Skeletal muscle cell (primary cell): ENCODE results near the gene CHCHD2.
"Not testable (repeated sequence)": the region's sequence is repeated elsewhere in the genome, so short reads cannot be mapped to it uniquely, and the experiment has no call there.

Source experiments
- DNase-seq: peaks from one replicate; pipeline ENCODE4 v3.0.0-alpha.2; 2010; ENCODE audit warnings: low read depth
- H3K4me3 ChIP-seq: 2 replicates; pipeline ENCODE4 v1.5.1; 2011; ENCODE audit warnings: low read depth, mild to moderate bottlenecking, control low read depth, low read length, moderate library complexity

CHCHD2 gene

DNA sequence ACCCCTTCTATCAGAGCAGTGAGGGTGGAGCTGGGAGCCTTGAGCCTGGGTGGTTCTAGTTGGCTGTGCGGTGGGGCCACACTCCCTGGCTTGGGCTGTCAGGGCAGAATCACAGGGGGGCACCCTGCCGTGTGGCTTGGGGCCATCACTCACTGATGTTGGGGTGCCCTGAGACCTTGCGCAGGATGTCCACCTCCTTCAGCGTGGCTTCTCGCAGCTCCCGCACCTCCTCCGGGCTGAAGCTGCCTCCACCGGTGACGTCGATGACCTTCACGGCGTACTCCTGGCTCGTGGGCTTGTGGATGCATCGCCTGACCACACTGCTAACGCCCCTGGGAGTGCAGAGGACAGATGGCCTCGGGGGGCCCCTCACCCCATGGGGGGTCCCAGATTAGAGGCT, 18.8 kb downstream of the CHCHD2 start:
- DNase-seq, result no peak
- no peak overlapping the region for H3K4me3 ChIP-seq

DNA sequence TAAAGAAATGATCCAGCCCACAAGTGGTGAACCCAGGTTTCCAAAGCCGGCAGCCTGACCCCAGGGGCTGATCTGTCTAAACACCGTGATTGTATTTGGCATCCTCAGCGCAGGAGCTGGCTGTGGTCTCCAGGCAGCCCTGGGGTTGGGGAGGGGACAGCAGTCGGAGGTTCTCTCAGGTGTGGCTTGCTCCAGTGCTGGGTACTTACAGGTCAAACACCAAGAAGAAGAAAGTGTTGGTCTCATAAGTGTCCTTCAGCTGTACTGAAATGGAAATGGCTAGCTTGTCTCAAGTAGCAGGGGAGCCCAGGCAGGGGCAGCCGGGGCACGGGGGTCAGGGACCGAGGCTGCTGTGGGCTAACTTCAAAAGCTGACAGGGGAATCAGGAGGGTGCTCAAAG, 19.5 kb downstream of the CHCHD2 start:
- no peak for DNase-seq
- no peak overlapping the region for H3K4me3 ChIP-seq

DNA sequence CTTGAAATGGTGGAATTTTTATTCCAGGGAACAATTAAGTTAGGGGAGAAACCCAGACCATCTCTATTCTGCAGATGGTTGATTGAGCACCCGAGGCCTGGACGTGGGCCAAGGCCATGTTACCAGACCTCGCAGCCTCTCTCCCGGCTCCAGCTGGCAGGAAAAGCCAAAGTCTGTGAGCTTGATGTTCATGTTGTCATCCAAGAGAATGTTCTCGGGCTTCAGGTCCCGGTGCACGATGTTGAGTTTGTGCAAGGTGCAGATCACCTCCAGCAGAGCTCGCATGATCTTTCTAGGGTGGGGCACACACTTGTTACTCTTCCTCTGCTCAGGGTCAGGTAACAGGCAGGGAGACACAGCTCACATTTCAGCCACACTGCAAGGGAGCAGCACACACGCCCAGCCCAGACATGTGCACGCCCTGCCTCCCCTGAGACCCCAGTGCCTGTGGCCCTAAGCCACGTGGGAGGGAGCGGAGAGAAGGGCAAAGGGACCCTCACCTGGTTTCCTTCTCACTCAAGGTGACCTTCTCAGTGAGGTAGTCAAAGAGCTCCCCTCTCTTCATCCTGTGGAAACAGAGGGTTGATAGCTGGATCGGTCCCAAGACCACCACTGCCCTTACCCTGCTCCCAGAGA, 23.0 kb downstream of the CHCHD2 start:
- no peak overlapping the region for H3K4me3 ChIP-seq
- no peak for DNase-seq

DNA sequence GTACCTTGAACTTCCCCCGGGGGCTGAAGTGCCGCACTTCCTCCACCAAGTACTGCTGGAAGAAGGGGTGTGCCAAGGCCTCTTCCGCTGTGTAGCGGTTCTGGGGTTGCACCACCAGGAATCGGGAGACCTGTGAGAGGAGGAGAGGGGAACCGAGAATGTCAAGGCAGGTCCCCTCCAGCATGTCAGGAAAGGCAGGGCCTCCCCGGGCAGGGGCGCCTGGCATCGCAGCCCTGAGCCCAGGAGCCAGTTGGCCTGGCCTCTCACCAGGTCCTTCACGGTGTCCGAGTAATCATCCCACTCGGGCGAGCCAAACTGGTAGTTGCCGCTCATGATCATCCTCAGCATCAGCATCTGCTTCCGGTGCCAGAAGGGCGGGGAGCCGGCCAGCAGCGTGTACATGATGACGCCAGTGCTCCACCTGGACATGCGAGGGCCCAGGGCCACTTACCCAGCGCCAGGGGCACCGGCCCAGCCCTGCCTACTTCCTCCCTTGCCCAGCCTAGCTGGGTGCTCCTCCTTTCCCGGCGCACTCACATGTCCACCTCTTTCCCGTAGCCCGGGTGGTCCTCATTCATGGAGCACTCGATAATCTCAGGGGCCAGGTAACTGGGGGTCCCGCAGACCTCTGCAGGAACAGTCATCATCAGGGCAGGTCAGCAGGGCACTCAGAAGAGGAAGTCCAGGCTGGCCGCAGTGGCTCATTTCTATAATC, 24.5 kb downstream of the CHCHD2 start:
- no peak for DNase-seq
- no peak overlapping the region for H3K4me3 ChIP-seq

DNA sequence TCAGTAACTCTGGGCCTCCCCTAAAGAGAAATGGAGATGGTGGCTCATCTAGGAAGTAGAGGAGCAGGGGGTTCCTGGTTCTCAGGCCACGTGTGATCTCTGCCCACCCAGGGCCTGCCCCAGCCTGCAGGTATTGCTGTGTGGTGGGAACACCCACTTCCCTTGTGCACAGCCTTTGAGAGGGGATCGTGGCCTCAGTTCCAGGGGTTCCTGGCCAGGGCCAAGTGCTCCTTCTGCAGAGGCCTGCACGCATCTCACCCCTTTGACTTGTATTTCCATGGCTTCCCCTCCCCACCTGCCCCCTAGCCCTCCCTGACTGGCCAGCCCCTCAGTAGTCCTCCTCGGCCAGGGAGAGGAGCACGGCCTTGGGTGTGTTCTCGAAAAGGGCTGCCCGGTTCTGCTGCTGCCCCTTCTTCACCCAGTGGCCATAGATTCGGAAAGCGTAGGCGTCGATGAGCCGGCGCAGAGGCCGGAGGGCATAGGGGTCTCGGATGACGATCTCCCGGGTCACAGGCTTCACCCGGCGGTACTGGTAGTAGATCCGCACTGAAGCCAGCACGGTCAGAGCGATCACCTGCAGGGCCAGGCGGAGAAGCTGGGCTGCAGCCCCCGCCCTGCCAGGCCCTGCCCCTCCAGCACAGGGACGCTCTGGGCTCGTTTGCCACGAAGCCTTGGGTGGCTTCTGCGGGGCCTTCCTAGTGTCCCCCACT, 25.4 kb downstream of the CHCHD2 start:
- not testable (repeated sequence) for DNase-seq, H3K4me3 ChIP-seq

DNA sequence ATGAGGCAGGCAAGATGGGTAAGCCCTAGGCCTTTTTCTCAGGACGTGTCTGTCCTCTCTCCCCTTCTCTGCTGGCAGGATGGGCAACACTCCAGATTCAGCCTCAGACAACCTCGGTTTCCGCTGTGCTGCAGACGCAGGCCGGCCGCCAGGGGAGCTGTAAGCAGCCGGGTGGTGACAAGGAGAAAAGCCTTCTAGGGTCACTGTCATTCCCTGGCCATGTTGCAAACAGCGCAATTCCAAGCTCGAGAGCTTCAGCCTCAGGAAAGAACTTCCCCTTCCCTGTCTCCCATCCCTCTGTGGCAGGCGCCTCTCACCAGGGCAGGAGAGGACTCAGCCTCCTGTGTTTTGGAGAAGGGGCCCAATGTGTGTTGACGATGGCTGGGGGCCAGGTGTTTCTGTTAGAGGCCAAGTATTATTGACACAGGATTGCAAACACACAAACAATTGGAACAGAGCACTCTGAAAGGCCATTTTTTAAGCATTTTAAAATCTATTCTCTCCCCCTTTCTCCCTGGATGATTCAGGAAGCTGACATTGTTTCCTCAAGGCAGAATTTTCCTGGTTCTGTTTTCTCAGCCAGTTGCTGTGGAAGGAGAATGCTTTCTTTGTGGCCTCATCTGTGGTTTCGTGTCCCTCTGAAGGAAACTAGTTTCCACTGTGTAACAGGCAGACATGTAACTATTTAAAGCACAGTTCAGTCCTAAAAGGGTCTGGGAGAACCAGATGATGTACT, 26.7 kb downstream of the CHCHD2 start:
- no peak overlapping the region for H3K4me3 ChIP-seq

DNA sequence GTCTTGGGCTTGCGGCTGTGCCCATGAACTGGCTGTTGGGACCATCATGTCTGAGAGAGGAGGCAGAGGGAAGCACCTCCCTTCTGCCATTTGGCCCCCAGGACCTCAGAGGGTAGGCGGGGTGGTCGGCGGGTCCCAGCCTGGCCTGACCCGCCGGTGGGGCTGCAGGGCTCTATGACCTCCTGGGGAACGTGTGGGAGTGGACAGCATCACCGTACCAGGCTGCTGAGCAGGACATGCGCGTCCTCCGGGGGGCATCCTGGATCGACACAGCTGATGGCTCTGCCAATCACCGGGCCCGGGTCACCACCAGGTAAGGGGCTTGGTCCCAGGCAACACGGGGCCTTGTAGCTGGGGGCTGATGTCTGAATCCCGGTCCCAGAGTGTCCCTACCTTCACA, 28.1 kb downstream of the CHCHD2 start:
- no peak for DNase-seq
- H3K4me3 ChIP-seq, result no peak overlapping the region

More for the DNA sequence above, 26.7 kb downstream of the CHCHD2 start:
- DNase-seq, result peak; percentile 41

DNA sequence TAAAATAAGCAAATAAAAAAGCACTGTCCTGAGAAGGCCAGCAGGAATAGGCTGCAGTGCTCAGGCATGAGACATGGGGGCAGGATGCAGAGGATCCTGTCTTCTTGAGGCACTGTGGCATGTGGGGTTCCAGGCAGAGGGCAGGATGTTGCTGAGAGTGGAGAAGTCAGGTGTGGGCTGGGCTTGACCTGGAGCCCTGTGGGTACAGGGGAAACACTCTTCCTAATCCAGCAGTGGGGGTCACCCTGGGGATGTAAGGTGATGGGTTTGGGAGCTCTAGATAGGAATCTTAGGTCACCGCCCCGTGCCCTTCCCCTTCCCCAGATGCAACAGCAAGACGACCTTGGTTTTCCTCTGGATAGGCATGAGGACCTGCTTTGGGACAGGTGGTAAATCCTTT, 28.6 kb downstream of the CHCHD2 start:
- no peak for DNase-seq
- H3K4me3 ChIP-seq, result no peak overlapping the region

DNA sequence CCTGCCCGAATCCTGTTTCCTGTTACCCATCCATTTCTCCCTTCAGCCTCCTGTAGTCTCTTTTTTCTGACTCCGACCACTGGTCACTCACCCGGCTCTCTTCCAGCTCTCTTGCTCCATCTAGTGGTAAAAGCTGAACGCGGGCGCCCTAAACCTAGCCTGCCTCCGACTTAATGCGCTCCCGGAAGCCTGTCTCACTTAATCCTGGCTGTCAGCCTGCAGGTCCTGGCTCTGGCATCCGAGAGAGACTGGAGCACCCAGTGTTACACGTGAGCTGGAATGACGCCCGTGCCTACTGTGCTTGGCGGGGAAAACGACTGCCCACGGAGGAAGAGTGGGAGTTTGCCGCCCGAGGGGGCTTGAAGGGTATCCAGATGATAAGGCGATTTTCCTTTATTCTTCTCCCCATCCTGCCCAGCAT, 31.9 kb downstream of the CHCHD2 start:
- no peak for DNase-seq
- H3K4me3 ChIP-seq, result no peak overlapping the region

DNA sequence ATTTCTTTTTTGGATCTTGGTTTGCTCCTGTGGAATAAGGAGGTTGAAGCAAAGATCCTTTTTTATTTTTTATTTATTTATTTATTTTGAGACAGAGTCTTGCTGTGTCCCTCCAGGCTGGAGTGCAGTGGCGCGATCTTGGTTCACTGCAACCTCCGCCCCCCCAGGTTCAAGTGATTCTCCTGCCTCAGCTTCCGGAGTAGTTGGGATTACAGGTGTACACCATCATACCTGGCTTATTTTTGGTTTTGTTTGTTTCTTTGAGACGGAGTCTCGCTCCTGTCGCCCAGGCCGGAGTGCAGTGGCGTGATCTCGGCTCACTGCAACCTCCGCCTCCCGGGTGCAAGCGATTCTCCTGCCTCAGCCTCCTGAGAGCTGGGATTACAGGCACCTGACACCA, 39.9 kb downstream of the CHCHD2 start:
- not testable (repeated sequence) for DNase-seq, H3K4me3 ChIP-seq

DNA sequence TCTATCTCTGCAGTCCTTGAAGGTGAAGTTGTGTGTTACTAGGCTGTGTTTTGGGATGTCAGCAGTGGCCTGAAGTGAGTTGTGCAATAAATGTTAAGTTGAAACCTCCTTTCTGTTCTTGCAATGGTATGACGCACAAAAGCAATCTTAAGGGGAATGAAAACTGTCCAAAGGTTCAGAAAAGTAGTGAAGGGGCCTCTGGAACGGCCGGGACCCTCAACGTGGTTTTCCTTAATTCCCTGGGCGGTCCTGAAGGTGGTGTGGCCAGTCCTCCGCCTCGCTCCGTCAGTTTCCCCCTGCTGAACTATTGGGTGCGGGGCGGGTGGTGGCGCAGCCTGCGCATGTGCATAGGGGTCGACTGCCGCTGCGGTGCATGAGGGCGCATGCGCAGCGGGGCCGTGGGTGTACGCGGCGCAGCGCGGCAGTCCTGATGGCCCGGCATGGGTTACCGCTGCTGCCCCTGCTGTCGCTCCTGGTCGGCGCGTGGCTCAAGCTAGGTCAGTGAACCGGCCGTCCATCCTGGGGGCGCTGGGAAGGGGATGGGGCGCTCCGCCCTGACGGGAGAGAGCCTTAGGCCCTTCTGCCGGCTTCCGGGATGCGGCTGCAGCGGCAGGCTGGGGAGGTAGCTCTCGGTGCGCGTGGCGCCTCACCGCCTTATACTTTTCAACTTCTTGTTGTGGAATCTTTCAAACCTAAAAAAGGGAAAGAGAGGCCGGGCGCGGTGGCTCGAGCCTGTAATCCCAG, 42.2 kb downstream of the CHCHD2 start, which contains the start of gene SUMF2:
TSS of gene SUMF2 (plus strand) at position 405 of the 744 bp plus-strand sequence. CDS start at position 431, 26 bp downstream.
- peak within 1 kb of the TSS; percentile 88 for H3K4me3 ChIP-seq
- peak; percentile 60 for DNase-seq

DNA sequence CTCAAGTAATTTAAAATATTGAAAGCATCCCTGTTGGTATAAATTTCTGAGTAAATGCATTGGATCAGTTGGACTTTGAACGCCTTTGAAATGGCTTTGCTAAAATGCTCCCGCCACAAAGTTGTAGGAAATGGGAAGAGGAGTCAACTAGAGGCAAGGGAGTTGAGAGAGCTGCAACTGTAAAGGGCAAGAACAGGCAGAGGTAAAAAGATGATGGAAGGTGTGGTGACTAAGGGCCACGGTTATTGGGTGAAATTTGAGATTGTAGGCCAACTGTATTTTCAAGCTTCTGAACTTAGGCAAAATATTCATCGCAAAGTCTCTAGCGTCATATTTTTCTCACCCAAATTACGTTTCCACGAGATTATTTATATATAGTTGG, 42.8 kb downstream of the CHCHD2 start:
- no peak for DNase-seq
- H3K4me3 ChIP-seq, result peak overlapping the region; percentile 88

DNA sequence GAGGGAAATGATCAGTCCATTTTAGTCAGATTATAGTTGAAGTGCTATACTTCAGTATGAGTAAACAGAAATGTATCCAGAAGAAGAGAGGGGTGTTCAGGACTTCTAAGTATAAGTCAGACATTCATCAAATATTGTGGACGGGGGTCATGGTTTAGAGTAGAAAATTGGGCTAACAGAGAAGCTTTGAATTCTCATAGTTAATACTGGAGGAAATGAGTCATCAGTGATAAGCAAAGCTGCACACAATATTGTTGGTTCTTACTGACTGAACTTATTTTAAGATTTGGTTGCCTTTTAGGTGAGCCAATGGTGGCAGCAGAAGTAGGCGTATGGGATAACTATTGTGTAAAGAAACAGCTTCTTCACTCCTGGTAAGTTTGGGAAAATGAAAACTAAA, 43.9 kb downstream of the CHCHD2 start:
- no peak overlapping the region for H3K4me3 ChIP-seq
- no peak for DNase-seq

DNA sequence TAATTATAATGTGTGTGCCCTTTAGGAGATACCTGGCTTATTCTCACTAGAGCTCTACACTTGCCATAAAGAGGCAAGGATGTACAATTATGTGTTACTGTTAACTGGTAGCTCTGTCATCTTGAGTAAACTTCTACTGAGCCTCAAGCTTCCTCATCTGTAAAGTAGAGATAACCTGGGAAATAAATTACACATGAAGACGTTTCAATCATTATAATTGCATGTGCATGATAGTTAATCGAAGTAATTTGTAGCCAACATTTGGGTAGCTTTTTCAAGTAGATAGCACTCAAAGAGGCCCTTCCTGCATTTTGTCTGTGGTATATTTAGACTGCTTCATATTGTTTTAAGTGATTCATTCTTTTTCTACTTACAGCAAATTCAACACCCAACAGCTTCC, 52.3 kb downstream of the CHCHD2 start:
- H3K4me3 ChIP-seq, result no peak overlapping the region
- DNase-seq, result no peak

DNA sequence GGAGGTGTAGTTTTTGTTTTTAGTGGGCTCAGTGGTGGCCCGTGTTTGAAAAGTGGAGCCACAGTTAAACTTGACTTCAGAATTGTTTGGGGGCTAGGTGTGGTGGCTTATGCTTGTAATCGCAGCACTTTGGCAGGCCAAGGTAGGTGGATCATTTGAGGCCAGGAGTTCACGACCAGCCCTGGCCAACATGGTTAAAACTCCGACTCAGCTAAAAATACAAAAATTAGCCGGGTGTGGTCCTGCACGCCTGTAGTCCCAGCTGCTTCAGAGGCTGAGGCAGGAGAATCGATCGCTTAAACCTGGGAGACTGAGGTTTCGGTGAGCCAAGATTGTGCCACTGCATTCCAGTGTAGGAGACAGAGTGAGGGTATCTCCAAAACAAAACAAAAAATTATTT, 52.9 kb downstream of the CHCHD2 start:
- no peak overlapping the region for H3K4me3 ChIP-seq
- DNase-seq, result no peak
